CD4-positive, alpha-beta T cell (primary cell): ENCODE results near the gene WSB1. TPM values are rescaled to one million over a fixed set of nuclear protein-coding genes. Genes with fewer than 3 reads are reported as not detected.
"Not testable (repeated sequence)": the region's sequence is repeated elsewhere in the genome, so short reads cannot be mapped to it uniquely, and the experiment has no call there.

ENCODE experiments used
- ATAC-seq: fragments of 200-7000 bp; cut with Tn5 transposase; one replicate; pipeline ENCODE4 v1.10.0; 2022; ENCODE audit warnings: mild to moderate bottlenecking; ENCODE audit not compliant: poor library complexity
- CTCF ChIA-PET: fragments of 350-600 bp; sonication (Branson Sonifier 250); formaldehyde crosslinking; loops from one replicate; lab custom pipeline; 2021; ENCODE audit warnings: antibody characterized with exemption, inconsistent platforms; lab: Charles Lee
- POLR2A ChIA-PET: fragments of 350-600 bp; sonication (Branson Sonifier 250); formaldehyde crosslinking; loops from one replicate; lab custom pipeline; 2021; ENCODE audit warnings: antibody characterized with exemption, inconsistent platforms; lab: Charles Lee
- DNase-seq, 14 experiments: peaks; one replicate each; pipeline ENCODE4 v3.0.0-alpha.2; 2013 to 2020; ENCODE audit warnings: mixed read lengths in 2 of 14
- H3K27ac ChIP-seq, 2 donors: one replicate each; pipeline versions ENCODE4 v1.5.1 to v1.7.0; 2013; ENCODE audit warnings: low read length in 2 of 2, low read depth in 1 of 2, mild to moderate bottlenecking in 1 of 2
- H3K27me3 ChIP-seq, 2 experiments: 1 replicate in 1 of 2; 2 replicates in 1 of 2; pipeline versions ENCODE4 v1.6.1 to v1.7.0; 2013; ENCODE audit warnings: low read length in 2 of 2, control low read depth in 1 of 2, mild to moderate bottlenecking in 1 of 2, moderate library complexity in 1 of 2; ENCODE audit not compliant: insufficient read depth in 2 of 2, control insufficient read depth in 1 of 2
- H3K36me3 ChIP-seq: one replicate; pipeline ENCODE4 v1.6.1; 2013; ENCODE audit warnings: low read length, control low read depth; ENCODE audit not compliant: insufficient read depth
- H3K4me1 ChIP-seq: one replicate; pipeline ENCODE4 v1.6.1; 2013; ENCODE audit warnings: low read length, control low read depth; ENCODE audit not compliant: insufficient read depth
- H3K4me3 ChIP-seq: one replicate; pipeline ENCODE4 v1.5.1; 2013; ENCODE audit warnings: mild to moderate bottlenecking, low read length, moderate library complexity
- H3K9me3 ChIP-seq, 2 experiments: 1 replicate in 1 of 2; 2 replicates in 1 of 2; pipeline versions ENCODE4 v1.6.1 to v1.7.0; 2013; ENCODE audit warnings: low read length in 2 of 2, mild to moderate bottlenecking in 2 of 2, control low read depth in 1 of 2, moderate library complexity in 1 of 2; ENCODE audit not compliant: control insufficient read depth in 1 of 2, insufficient read depth in 1 of 2
- H3K27ac Mint-ChIP-seq: one replicate; pipeline ENCODE4 v1.8.0; 2020; ENCODE audit warnings: mixed read lengths
- H3K27me3 Mint-ChIP-seq: one replicate; pipeline ENCODE4 v1.8.0; 2021; ENCODE audit warnings: mixed read lengths
- H3K36me3 Mint-ChIP-seq: one replicate; pipeline ENCODE4 v1.8.0; 2021; ENCODE audit warnings: low read depth, mixed read lengths
- H3K4me1 Mint-ChIP-seq: one replicate; pipeline ENCODE4 v1.8.0; 2021; ENCODE audit warnings: low read depth, mixed read lengths
- H3K4me3 Mint-ChIP-seq: one replicate; pipeline ENCODE4 v1.8.0; 2020; ENCODE audit warnings: mild to moderate bottlenecking, mixed read lengths
- H3K9me3 Mint-ChIP-seq: one replicate; pipeline ENCODE4 v1.8.0; 2020; ENCODE audit warnings: mixed read lengths
- intact Hi-C, 2 experiments: fragments of 100-400 bp; cut with DNase I in 1 of 2; cut with micrococcal nuclease in 1 of 2; formaldehyde crosslinking; loops; one replicate each; pipeline versions ENCODE4 v1.15.1 to v1.9.0; 2023 to 2025; cut with DNase I, micrococcal nuclease
- total RNA-seq, 174 experiments: library from RNA in 2 of 174; stranded (reverse) in 2 of 174; gene quantifications; one replicate each; pipeline ENCODE4 v1.2.3 and lab custom pipeline; 2021 to 2026
- TF ChIP-seq, protein P1 (sequence below): fragments of 200-600 bp; IDR thresholded peaks from one replicate; pipeline ENCODE4 v1.8.0; 2022; ENCODE audit warnings: antibody characterized with exemption, mild to moderate bottlenecking

Gene WSB1
- total RNA-seq, 2 experiments from 2014 or later = 99.4 to 104 TPM

- no peak overlapping the region for H3K4me3 ChIP-seq
- no peak overlapping the region for H3K4me3 Mint-ChIP-seq
- no peak for ATAC-seq
- no peaks in the 10 kb centered on the region for H3K27me3 ChIP-seq
- peaks cover 2% of the 10 kb centered on the region for H3K4me1 ChIP-seq
- no peaks in the 10 kb centered on the region for H3K9me3 Mint-ChIP-seq
- intact Hi-C loops = no loop called here
- CTCF ChIA-PET = interaction anchor here (0.6 kb wide), 1 partner anchor 323 kb away, joined by 3 read pairs; no protein-coding TSS in a partner anchor
- no peak for DNase-seq
- H3K9me3 ChIP-seq = no peaks in the 10 kb centered on the region
- TF ChIP-seq, protein P1, sequence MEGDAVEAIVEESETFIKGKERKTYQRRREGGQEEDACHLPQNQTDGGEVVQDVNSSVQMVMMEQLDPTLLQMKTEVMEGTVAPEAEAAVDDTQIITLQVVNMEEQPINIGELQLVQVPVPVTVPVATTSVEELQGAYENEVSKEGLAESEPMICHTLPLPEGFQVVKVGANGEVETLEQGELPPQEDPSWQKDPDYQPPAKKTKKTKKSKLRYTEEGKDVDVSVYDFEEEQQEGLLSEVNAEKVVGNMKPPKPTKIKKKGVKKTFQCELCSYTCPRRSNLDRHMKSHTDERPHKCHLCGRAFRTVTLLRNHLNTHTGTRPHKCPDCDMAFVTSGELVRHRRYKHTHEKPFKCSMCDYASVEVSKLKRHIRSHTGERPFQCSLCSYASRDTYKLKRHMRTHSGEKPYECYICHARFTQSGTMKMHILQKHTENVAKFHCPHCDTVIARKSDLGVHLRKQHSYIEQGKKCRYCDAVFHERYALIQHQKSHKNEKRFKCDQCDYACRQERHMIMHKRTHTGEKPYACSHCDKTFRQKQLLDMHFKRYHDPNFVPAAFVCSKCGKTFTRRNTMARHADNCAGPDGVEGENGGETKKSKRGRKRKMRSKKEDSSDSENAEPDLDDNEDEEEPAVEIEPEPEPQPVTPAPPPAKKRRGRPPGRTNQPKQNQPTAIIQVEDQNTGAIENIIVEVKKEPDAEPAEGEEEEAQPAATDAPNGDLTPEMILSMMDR = no peak
- no peak overlapping the region for H3K27ac ChIP-seq
- H3K27ac Mint-ChIP-seq = no peak overlapping the region
- no peaks in the 10 kb centered on the region for H3K4me1 Mint-ChIP-seq
- no peaks in the 10 kb centered on the region for H3K27me3 Mint-ChIP-seq
- H3K36me3 ChIP-seq = no peaks in the 10 kb centered on the region
- POLR2A ChIA-PET = interaction anchor here (2.7 kb wide), 1 partner anchor 17 kb away, joined by 16 read pairs; the partner anchor contains the start of gene WSB1
- H3K36me3 Mint-ChIP-seq = no peaks in the 10 kb centered on the region
These were observed 17.2 kb upstream of the WSB1 start for GRCh38 chr17:27276653-27277156.

DNA sequence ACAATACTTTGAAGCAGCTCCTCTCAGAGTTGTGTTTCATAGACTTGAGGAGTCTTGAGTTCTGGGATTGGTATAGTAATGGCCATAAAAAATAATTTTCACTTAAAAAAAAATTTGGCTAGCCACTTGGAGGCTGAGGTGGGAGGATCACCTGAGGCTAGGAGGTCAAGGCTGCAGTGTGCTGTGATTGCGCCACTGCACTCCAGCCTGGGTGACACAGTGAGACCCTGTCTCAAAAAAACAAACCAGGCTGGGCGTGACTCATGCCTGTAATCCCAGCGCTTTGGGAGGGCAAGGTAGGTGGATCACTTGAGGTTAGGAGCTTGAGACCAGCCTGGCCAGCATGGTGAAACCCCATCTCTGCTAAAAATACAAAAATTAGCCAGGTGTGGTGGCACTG is 14.8 kb upstream of the WSB1 start:
- H3K9me3 Mint-ChIP-seq, POLR2A ChIA-PET, H3K27me3 ChIP-seq, H3K27ac ChIP-seq, H3K36me3 ChIP-seq, H3K4me3 ChIP-seq, H3K4me3 Mint-ChIP-seq, H3K36me3 Mint-ChIP-seq, DNase-seq, H3K27ac Mint-ChIP-seq, H3K27me3 Mint-ChIP-seq, H3K4me1 Mint-ChIP-seq, H3K4me1 ChIP-seq, H3K9me3 ChIP-seq, intact Hi-C loops, ATAC-seq: not testable (repeated sequence)
- CTCF ChIA-PET = interaction anchor here (1.0 kb wide), 1 partner anchor 10 kb away, joined by 3 read pairs; no protein-coding TSS in a partner anchor

- no peaks in the 10 kb centered on the region for H3K9me3 ChIP-seq
- peaks cover 2% of the 10 kb centered on the region for H3K4me1 ChIP-seq
- Mint-ChIP-seq H3K36me3 (no peaks in the 10 kb centered on the region), H3K4me3 (no peak overlapping the region), H3K27ac (no peak overlapping the region), H3K9me3 (no peaks in the 10 kb centered on the region), H3K27me3 (no peaks in the 10 kb centered on the region), H3K4me1 (no peaks in the 10 kb centered on the region)
- H3K36me3 ChIP-seq = no peaks in the 10 kb centered on the region
- no peak overlapping the region for H3K27ac ChIP-seq
- ATAC-seq (no peak), DNase-seq (no peak)
- H3K27me3 ChIP-seq = no peaks in the 10 kb centered on the region
- CTCF ChIA-PET = no interaction called here
- POLR2A ChIA-PET = interaction anchor here (2.1 kb wide), 1 partner anchor 14 kb away, joined by 5 read pairs; no protein-coding TSS in a partner anchor
- H3K4me3 ChIP-seq = no peak overlapping the region
- intact Hi-C loops = no loop called here
- TF ChIP-seq, protein P1 = no peak
These were observed 13.4 kb upstream of the WSB1 start for GRCh38 chr17:27280527-27280926.

GRCh38 chr17:27281438-27281837 is 12.5 kb upstream of the WSB1 start:
- intact Hi-C loops = no loop called here
- Mint-ChIP-seq H3K4me3 (no peak overlapping the region), H3K27me3 (peaks cover 3% of the 10 kb centered on the region), H3K27ac (no peak overlapping the region), H3K4me1 (no peaks in the 10 kb centered on the region), H3K9me3 (no peaks in the 10 kb centered on the region), H3K36me3 (no peaks in the 10 kb centered on the region)
- TF ChIP-seq, protein P1 = no peak
- ChIA-PET POLR2A (interaction anchor here (2.1 kb wide), 1 partner anchor 13 kb away, joined by 5 read pairs; no protein-coding TSS in a partner anchor), CTCF (no interaction called here)
- no peaks in the 10 kb centered on the region for H3K36me3 ChIP-seq
- ATAC-seq (no peak), DNase-seq (no peak)
- H3K4me1 ChIP-seq = peaks cover 2% of the 10 kb centered on the region
- H3K27ac ChIP-seq = no peak overlapping the region
- H3K4me3 ChIP-seq = no peak overlapping the region
- H3K9me3 ChIP-seq = no peaks in the 10 kb centered on the region
- no peaks in the 10 kb centered on the region for H3K27me3 ChIP-seq
